ENCODE measurements around the gene WDR4.
"Not testable (repeated sequence)": the region's sequence is repeated elsewhere in the genome, so short reads cannot be mapped to it uniquely, and the experiment has no call there.

Gene WDR4

DNA sequence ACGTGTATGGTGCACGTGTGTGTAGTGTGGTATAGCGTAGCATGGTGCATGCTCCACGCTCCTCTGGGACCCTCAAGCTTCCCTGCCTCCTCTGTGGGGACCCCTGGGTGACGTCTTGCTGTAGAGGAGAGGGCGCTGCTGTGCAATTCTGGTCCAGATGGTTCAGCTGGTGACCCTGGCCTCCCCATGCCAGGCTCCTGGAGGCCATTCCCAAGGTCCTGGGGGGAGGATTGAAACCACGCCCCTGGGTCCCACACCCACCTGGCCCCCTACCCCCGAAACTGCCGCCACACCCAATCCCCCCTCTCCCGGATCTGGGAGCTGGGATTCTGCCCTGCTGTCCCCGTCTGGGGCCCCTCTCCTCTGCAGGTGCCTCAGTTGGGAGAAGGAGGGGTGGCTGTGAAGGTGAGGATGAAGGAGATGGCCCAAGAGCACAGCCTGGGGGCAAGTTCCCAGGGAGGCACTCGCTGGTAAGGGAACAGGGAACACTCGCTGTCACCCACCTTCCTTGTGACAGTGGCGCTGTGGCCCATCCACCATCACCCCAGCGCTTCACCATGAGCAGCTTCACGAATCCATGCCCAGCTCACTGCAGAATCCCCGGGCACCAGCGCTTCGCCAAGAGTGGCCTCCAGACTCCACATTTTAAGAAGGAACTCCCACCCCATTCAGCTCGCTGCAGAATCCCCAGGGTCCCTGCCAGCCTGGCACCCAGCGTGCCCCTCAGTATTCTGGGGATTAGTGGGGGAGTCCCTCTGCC is 38.0 kb downstream of the WDR4 start:
- CTCF ChIA-PET, result interaction anchor here (0.7 kb wide), 1 partner anchor 8 kb away, joined by 4 read pairs; no protein-coding TSS in a partner anchor
- POLR2A ChIA-PET, result no interaction called here

DNA sequence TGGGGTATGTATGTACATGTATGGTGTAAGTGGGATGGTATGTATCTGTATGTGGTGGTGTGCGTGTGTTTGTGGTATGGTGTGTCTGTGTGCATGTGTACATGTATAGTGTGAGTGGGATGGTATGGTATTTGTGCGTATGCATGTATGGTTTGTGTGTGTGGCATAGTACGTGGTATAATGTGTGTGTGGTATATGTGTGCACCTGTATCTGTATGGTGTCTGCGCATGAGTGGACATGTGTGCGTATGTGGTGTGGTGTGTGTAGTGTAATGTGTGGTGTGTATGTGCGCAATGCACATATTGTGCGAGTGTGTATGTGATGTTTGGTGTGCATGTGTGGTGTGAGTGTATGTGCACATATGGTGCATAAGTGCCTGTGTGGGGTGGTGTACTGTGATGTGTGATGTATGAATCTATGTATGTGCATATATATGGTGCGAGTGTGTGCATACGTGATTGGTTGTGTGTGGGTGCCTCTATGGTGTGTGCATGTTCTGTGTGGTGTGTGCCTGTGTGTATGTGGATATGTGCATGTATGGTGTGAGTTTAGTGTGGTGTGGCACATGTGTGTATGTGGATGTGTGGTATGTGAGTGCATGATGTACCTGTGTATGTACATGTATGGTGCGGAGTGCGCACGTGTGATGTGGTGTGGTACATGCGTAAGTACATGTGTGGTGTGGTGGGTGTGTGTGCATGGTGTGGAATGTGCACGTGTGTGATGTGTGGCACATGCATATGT is 38.8 kb downstream of the WDR4 start:
- TF ChIP-seq, protein P1, sequence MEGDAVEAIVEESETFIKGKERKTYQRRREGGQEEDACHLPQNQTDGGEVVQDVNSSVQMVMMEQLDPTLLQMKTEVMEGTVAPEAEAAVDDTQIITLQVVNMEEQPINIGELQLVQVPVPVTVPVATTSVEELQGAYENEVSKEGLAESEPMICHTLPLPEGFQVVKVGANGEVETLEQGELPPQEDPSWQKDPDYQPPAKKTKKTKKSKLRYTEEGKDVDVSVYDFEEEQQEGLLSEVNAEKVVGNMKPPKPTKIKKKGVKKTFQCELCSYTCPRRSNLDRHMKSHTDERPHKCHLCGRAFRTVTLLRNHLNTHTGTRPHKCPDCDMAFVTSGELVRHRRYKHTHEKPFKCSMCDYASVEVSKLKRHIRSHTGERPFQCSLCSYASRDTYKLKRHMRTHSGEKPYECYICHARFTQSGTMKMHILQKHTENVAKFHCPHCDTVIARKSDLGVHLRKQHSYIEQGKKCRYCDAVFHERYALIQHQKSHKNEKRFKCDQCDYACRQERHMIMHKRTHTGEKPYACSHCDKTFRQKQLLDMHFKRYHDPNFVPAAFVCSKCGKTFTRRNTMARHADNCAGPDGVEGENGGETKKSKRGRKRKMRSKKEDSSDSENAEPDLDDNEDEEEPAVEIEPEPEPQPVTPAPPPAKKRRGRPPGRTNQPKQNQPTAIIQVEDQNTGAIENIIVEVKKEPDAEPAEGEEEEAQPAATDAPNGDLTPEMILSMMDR (IDR thresholded peaks at IDR 0.05; ENCODE audit: insufficient read depth, low read length, missing control alignments), result no peak
- POLR2A ChIA-PET, result no interaction called here
- H3K4me3 ChIP-seq (ENCODE audit: low read depth, low read length), result no peak overlapping the region
- CTCF ChIA-PET, result no interaction called here
- no peak for DNase-seq (ENCODE audit: low read depth, low spot score)

More for the DNA sequence above, 38.0 kb downstream of the WDR4 start:
- TF ChIP-seq, protein P1 (IDR thresholded peaks at IDR 0.05; ENCODE audit: insufficient read depth, low read length, missing control alignments), result no peak
- H3K4me3 ChIP-seq (ENCODE audit: low read depth, low read length), result no peak overlapping the region
- DNase-seq (ENCODE audit: low read depth, low spot score), result no peak

DNA sequence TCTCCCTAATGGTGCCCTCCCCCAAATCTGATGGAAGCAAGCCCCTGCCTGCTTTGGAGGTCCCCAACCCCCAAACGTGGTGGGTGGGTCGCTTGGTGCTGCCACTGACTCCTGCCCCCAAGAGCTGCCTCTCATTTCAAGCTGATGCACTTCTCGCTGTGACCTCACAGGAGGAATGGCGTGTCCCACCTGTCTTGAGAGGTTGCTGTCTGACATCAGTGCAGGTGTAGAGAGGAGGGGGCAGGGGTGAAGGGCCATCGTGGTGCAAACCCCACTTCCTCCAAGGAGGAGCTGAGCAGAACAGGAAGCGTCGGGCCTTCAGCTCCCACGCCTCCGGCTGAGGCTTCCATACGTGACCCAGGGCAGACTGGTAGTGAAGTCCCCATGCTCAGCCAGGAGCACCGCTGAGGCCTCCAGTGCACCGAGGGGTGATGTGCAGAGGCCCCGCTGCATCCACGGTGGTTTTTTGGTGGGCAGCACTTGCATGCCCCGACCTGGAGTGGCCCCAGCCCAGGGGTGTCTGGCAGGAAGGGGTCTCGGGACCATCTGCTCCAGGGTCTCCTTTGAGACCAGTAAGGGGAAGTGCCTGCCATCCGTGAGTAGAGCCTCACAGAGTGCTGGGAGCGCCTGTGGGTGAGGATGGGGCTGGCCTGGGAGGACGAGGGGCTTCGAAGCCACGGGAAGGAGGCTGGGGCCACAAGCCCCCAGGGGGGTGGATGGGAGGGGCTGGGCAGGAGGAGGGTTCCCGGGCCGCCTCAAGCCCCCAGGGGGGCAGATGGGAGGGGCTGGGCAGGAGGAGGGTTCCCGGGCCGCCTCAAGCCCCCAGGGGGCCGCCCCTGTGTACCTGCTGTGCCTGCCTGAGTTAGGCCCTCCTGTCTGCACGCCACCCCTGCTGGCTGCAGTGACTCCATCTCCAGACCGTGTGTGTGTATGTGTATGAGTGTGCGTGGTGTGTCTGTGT is 39.8 kb downstream of the WDR4 start:
- ChIA-PET CTCF (no interaction called here), POLR2A (no interaction called here)
- no peak overlapping the region for H3K4me3 ChIP-seq (ENCODE audit: low read depth, low read length)
- DNase-seq (ENCODE audit: low read depth, low spot score), result no peak
- TF ChIP-seq, protein P1 (IDR thresholded peaks at IDR 0.05; ENCODE audit: insufficient read depth, low read length, missing control alignments), result no peak

DNA sequence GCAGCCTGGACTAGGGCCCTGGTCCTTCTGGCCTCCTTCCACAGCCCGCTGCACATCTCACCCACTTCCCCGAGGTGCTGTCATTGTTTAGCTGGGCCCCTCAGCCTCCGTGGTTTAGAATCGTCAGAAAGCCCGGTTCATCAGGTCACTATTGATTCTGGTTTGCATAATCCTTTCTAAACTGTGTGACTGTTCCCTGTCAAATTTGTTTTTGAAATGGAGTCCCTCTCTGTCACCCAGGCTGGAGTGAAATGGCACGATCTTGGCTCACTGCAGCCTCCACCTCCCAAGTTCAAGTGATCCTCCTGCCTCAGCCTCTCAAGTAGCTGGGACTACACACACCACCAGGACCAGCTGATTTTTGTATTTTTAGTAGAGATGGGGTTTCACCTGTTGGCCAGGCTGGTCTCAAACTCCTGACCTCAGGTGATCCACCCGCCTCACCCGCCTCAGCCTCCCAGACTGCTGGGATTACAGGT is 41.1 kb downstream of the WDR4 start:
- CTCF ChIA-PET; POLR2A ChIA-PET; DNase-seq (ENCODE audit: low read depth, low spot score); H3K4me3 ChIP-seq (ENCODE audit: low read depth, low read length): not testable (repeated sequence)

DNA sequence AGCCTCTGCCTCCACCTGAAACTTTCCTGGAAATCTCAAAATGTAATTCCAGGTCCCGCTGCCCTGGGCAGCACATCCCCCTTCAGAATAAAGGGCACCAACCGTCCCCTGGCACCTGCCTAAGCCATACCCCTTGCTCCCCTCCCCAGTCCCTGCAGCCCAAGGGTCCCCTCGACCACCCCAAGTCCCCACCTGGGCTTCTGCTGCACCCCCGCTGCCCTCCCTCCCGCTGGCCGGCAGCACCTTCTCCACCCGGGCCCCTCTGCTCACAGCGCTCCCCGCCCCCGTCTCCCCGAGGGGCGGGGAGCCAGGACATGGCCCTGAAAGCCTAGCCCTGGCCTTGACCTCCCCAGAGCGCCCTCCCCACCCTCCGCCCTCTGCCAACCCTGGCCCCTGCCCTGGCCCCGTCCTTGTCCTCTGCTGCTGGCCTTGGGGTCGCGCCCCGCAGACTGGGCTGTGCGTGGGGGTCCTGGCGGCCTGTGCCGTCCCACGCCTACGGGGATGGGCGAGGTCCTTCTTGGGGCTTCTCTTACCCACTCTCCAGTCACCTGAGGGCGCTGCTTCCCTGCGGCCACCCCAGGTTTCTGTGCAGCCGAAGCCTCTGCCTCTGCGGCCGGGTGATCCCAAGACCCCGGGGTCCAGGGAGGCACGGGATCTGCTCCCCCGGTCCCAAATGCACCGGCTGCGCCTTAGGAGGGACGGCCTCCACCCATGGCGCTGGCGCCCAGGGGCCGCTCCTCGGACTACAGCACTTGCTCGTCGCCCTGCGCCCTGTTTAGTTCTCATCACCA is 41.7 kb downstream of the WDR4 start:
- ChIA-PET POLR2A (no interaction called here), CTCF (no interaction called here)
- DNase-seq (ENCODE audit: low read depth, low spot score), result no peak
- TF ChIP-seq, protein P1 (IDR thresholded peaks at IDR 0.05; ENCODE audit: insufficient read depth, low read length, missing control alignments), result no peak
- H3K4me3 ChIP-seq (ENCODE audit: low read depth, low read length), result no peak overlapping the region

DNA sequence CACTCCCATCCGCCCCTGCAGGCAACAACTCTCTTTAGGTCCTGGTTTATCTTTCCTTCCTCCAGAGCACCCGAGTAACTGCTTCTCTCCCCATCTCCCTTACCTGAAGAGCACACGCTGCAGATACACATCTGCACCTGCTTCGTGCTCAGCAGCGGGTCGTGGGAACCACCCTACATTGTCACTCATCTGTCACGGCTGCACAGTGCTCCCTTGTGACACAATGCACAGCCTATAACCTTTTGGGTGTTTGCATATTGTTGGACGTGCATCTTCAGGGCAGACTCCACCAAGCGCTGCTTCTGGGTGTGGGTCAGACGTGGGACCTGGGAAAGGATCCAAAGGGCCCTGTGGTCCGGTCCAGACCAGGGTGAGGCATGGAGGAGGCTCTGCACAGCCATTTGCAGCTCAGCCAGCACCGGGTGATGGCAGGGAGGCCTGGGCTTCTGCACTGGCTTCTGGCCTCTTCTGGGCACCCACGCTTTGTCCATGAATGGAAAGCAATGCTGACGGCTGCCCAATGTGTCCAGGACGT is 42.5 kb downstream of the WDR4 start:
- ChIA-PET CTCF (no interaction called here), POLR2A (no interaction called here)
- TF ChIP-seq, protein P1 (IDR thresholded peaks at IDR 0.05; ENCODE audit: insufficient read depth, low read length, missing control alignments), result no peak
- no peak overlapping the region for H3K4me3 ChIP-seq (ENCODE audit: low read depth, low read length)
- no peak for DNase-seq (ENCODE audit: low read depth, low spot score)

Data from AG04449 (cell line).